C4-2B (cell line): ENCODE measurements around the gene ELOVL6.

Experiments
- H3K27ac ChIP-seq: fragments of 450-650 bp; 2 replicates; pipeline ENCODE4 v1.5.1; 2017
- CTCF ChIP-seq: fragments of 450-650 bp; conservative IDR thresholded peaks from 2 replicates; pipeline ENCODE4 v1.5.1; 2017; ENCODE audit warnings: mild to moderate bottlenecking
- ZFX ChIP-seq: fragments of 450-650 bp; IDR thresholded peaks from 2 replicates; pipeline ENCODE4 v1.6.1; 2017

The ELOVL6 gene

GRCh38 chr4:109998867-109999584, 199.4 kb downstream of the ELOVL6 start:
- TF ChIP-seq ZFX: no peak
- TF ChIP-seq CTCF: peak; percentile 80
- no peak overlapping the region for H3K27ac ChIP-seq

GRCh38 chr4:109996526-109996925, 201.9 kb downstream of the ELOVL6 start:
- no peak for TF ChIP-seq ZFX
- TF ChIP-seq CTCF: no peak
- H3K27ac ChIP-seq: no peak overlapping the region
